ENCODE results near the gene LUC7L. TPM values are rescaled to one million over a fixed set of nuclear protein-coding genes. Genes with fewer than 3 reads are reported as not detected.

Gene LUC7L
- total RNA-seq, 1 experiment from 2014 or later, result 137 TPM

GRCh38 chr16:234468-235305, 5.4 kb upstream of the LUC7L start, which contains the start of gene FAM234A:
Gene FAM234A (plus strand): TSS chr16:234821. CDS start chr16:254414, 19,593 bp downstream.
- Histone ChIP-seq H3K27ac (ENCODE audit: insufficient read length, low read depth, low read length) (peak within 1 kb of the TSS; percentile 38), H4K91ac (ENCODE audit: insufficient read length, low read depth, low read length) (no peak within 1 kb of the TSS), H4K20me1 (ENCODE audit: control insufficient read depth, insufficient read depth, insufficient read length) (no peaks in the 10 kb centered on the region), H3K79me2 (ENCODE audit: insufficient read depth, low read length) (no peaks in the 10 kb centered on the region), H3K23ac (ENCODE audit: insufficient read length, low read depth, low read length) (no peak within 1 kb of the TSS), H2AFZ (ENCODE audit: low read length) (no peak within 1 kb of the TSS), H3K4ac (ENCODE audit: low read depth, low read length) (no peak within 1 kb of the TSS), H3K18ac (ENCODE audit: insufficient read length, low read depth, low read length) (peak within 1 kb of the TSS; percentile 99), H3K56ac (ENCODE audit: insufficient read length, low read depth, low read length) (no peak within 1 kb of the TSS), H3K27me3 (ENCODE audit: insufficient read depth, low read length) (no peaks in the 10 kb centered on the region), H2BK12ac (ENCODE audit: insufficient read length, low read depth, low read length) (peak within 1 kb of the TSS; percentile 19), H3K23me2 (ENCODE audit: insufficient read length, low read depth, low read length, poor library complexity, severe bottlenecking) (peaks cover 3% of the 10 kb centered on the region), H3T11ph (ENCODE audit: low read length) (no peak within 1 kb of the TSS), H2AK5ac (ENCODE audit: insufficient read length, low read length) (no peak within 1 kb of the TSS), H3K4me1 (ENCODE audit: insufficient read depth, low read length) (no peaks in the 10 kb centered on the region), H2BK15ac (ENCODE audit: low read depth, low read length) (no peak within 1 kb of the TSS), H3K9me3 (ENCODE audit: control insufficient read depth, low read depth, low read length) (no peaks in the 10 kb centered on the region), H3K4me2 (ENCODE audit: insufficient read depth, insufficient read length, low read length) (peak within 1 kb of the TSS; percentile 82), H2BK120ac (ENCODE audit: low read depth, low read length, poor library complexity, severe bottlenecking) (no peak within 1 kb of the TSS), H2BK20ac (ENCODE audit: low read depth, low read length, poor library complexity, severe bottlenecking) (no peak within 1 kb of the TSS), H2BK5ac (ENCODE audit: insufficient read length, low read length) (peak within 1 kb of the TSS; percentile 54), H3K79me1 (ENCODE audit: insufficient read depth, low read depth, low read length, poor library complexity, severe bottlenecking) (no peaks in the 10 kb centered on the region), H4K8ac (replicated peaks; ENCODE audit: insufficient read length, low read depth, low read length) (no peak within 1 kb of the TSS), H4K5ac (ENCODE audit: insufficient read length, low read depth, low read length) (peak within 1 kb of the TSS; percentile 93), H3K14ac (ENCODE audit: insufficient read depth, low read length) (peak within 1 kb of the TSS; percentile 98), H3K9ac (ENCODE audit: extremely low read depth, insufficient read length, low read length) (peak within 1 kb of the TSS; percentile 73)
- peaks cover 0 to 6% (median 6%) of the 10 kb centered on the region in 3 experiments; a peak in 5 of 7 replicates for H3K36me3 Mint-ChIP-seq (ENCODE audit: insufficient read depth in 1 of 3, low read depth in 3 of 3)
- H3K9me3 Mint-ChIP-seq, result no peaks in the 10 kb centered on the region
- H3K4me1 Mint-ChIP-seq, result peaks cover 0 to 8% of the 10 kb centered on the region in 2 experiments; a peak in 3 of 4 replicates
- H3K27me3 Mint-ChIP-seq (ENCODE audit: low read depth), result no peaks in the 10 kb centered on the region
- no CpG with 5 or more reads among the region's 85 CpGs for WGBS (ENCODE audit: extremely low coverage, insufficient read length, low lambda C conversion rate)
- peak; percentile 94 for DNase-seq
- H3K27ac Mint-ChIP-seq, result peak within 1 kb of the TSS; percentile 96 to 99 (median 99)
- peak within 1 kb of the TSS; percentile 94 to 97 for H3K4me3 Mint-ChIP-seq
- peak; percentile 59 for TF ChIP-seq CTCF (conservative IDR thresholded peaks at IDR 0.05)
